ENCODE measurements around the gene PRF1.

GRCh38 chr10:70565556-70566514 is 36.7 kb downstream of the PRF1 start:
- TF ChIP-seq CTCF (IDR thresholded peaks at IDR 0.05; ENCODE audit: low read depth, low read length, missing input control) (no peak), MAX (IDR thresholded peaks at IDR 0.05) (no peak), YY1 (IDR thresholded peaks at IDR 0.05) (no peak), EGR1 (IDR thresholded peaks at IDR 0.05; ENCODE audit: low read depth in 2 of 2) (no peak)
